Measurements from ENCODE around the gene SHANK1.
A peak's percentile ranks its signal among the peaks of the same experiment; 100 is the strongest.

SHANK1 gene

DNA sequence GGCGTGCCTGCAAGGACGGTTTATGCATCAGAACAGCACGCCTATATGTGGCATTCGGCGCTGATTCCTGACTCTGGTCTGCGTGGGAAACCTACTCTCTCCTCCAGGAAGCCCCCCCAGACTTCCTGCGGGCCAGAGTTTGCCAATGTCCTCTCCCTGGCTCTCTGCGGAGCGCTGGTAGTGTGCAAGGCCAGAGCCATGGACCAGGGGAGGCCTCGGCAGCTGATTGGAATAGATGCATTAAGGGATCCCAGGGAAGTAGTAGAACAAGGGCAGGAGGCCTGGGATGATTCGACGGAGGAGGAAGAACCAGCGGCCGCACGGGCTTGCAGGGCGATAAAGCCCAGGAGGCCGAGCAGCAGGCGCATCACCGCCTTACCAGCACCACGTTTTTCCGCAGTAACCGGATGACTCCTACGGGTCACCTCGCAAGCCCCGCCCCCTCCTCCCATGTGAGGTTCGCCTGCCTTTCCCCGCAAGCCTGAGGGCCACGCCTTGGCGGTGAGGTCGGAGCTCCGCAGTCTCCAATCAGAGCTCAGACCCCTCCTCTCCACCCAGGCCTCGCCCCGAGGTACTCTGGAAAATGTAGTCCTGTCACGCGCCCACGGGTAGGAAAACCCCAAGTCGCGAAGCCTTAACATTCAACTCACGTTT, 8.6 kb upstream of the SHANK1 start:
- peak; percentile 68 for DNase-seq

DNA sequence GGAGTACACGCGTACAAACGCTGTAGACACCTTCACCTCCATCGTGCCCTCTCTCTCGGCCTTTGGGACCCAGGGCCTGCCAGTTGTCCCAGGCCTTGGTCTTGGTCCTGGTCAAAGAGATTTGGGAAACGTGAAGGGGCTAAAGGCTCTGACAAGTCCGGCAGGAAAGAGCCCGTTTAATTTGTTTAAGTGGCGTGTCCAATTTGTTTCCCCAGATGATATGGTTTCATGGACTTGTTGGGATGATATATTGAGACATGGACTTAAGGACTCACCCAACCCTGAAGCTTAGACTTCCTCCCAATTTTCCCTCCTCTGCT, 6.3 kb upstream of the SHANK1 start:
- DNase-seq: no peak

DNA sequence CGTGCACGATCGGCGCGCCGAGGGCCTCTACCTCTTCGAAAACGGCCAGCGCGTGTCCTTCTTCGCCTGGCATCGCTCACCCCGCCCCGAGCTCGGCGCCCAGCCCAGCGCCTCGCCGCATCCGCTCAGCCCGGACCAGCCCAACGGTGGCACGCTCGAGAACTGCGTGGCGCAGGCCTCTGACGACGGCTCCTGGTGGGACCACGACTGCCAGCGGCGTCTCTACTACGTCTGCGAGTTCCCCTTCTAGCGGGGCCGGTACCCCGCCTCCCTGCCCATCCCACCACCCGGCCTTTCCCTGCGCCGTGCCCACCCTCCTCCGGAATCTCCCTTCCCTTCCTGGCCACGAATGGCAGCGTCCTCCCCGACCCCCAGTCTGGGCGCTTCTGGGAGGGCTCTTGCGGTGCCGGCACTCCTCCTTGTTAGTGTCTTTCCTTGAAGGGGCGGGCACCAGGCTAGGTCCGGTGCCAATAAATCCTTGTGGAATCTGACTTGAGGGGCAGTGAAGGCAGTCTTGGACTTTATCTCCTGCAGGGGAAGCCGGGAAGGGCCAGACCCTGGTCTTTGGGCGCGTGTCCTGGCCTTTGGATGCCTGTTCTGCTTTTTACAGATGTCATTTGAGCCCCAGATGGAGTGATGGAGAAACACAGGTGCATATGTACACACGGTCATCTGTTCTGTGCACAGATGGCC, 5.8 kb upstream of the SHANK1 start:
- no peak for DNase-seq

DNA sequence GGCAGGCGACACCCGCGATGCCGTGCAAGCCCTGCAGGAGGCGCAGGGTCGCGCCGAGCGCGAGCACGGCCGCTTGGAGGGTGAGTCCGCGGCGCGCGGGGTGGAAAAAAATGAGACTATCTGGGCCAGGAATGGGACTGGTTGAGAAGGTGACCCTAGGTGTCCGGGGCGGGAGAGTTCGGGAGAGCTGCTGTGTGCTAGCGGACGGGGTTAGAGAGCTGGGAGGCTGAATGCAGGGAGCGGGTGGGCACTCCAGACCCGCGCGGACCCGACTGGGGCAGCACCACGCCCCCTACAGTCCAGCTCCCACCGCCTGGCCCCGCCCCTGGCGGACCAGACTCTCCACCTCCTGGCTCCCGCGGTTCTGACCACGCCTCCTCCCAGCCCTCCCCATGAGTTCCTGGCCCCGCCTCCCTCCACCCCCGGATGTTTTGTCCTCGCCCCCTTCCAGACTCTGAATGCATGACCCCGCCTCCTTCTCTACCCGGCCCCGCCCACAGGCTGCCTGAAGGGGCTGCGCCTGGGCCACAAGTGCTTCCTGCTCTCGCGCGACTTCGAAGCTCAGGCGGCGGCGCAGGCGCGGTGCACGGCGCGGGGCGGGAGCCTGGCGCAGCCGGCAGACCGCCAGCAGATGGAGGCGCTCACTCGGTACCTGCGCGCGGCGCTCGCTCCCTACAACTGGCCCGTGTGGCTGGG, 5.1 kb upstream of the SHANK1 start:
- DNase-seq: peak; percentile 94

DNA sequence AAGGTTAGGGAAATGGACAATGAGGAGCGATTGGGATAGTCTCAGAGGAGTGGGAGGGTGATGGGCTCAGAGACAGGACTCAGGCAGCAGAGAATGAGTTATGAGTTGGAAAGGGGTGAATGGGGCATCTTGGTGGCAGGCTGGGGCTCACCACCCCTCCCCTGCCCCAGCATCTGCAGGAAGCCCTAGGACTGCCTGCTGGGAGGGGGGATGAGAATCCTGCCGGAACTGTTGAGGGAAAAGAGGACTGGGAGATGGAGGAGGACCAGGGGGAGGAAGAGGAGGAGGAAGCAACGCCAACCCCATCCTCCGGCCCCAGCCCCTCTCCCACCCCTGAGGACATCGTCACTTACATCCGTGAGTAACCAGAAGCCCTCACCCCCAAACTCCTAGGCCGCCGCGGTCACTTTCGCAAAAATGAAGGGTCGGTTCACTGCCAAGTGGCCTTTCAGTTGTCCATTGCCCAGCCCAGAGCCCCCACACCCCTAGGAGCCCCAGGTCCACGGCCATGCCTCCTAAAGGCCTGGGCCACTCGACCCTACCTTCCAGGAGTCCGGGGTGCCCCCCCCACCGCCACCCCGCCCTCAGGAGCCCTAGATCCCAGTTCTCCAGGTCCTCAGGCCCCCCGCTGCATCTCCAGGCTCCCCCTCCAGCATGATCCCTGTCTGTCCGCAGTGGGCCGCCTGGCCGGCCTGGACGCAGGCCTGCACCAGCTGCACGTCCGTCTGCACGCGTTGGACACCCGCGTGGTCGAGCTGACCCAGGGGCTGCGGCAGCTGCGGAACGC, 4.3 kb upstream of the SHANK1 start:
- no peak for DNase-seq

DNA sequence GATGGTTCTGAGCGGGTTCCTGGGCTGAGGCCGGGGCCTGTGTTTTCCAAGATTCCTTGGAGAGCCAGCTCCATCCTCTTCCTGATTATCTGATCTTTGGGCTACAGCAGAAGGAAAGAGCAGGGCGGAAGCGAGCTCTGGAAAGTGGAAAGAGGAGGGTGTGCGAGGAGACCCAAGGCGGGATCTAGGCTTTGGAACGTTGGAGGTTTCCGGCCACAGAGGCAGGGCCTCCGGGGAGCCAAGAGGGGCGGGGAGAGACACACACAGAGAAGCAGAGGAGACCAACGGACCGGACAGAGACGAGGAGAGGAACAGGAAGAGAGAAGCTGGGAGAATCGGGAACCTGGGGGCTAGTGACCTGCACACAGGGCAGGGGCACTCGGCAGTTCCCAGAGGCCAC, 3.5 kb upstream of the SHANK1 start, which contains the start of gene CLEC11A:
CLEC11A (plus strand) TSS at position 296 of the 400 bp plus-strand sequence. CDS start 162 bp downstream, outside the sequence.
- DNase-seq: no peak

DNA sequence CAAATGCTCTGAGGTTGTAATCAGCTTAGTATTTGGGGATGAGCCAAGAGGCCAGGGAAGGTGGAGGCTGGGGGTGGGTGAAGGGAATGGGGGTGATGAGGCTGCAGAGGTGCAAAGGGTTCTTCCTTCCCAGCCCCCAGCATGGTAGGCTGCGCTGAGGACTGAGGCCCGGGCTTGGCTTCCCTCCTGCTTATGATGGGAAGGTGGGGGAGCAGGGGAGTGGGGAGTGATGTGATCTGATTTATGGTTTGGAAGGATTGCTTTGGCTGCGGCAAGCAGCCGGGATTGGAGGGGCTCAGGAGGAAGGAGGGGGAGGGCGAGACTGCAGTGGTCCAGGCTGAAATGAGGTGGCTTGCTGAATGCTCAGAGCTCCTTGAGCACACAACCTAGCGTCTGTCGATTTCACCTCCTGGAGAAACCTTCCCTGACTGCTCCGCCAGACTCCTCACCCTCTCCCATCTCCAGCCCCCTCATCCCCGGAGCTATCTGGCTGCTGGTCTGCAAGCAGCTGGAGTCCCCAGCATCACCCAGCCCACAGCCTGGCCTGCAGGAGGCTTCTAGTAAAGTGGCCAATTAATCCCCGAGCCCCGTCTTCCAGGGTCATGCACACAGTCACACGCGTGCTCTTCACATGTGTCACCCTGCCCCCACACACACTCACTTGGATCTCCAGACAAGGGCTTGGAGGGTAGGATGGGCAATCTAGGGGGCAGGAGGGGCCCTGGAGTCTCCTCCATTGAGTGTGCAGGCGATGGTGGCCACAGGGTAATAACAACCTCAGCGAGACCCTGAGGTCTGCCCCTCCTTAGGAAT, 2.8 kb upstream of the SHANK1 start:
- DNase-seq: no peak

DNA sequence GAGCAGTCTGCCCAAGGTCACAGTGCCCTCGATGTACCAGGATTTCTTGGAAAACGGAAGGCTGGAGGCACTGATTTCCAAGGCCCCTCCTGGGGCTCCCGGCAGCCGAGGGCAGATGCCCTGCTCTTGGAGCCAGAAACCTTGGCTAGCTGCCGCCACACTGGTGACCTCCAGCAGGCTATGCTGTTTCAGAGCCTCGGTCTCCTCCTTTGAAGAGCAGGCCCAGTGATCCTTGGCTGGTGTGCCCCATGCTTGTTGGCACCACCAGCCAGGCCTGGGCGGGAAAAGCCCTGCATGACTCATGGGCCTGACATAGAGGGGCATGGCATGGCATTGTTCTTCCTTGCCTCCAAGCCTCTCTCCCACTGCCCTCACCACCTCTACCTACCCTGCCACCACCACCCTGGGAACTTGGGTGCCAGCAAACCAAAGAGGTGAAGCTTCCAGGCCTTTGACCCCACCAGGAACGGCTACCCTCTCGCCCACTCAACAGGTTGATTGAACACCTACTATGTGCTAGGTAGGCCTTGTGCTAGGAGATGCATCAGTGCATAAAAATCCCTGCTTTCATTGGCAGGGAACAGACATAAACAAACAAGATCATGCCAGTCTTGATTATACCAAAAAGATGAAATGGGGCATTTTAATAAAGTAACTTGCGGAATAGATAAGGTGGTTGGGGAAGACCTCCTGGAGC, 2.0 kb upstream of the SHANK1 start:
- DNase-seq: no peak

DNA sequence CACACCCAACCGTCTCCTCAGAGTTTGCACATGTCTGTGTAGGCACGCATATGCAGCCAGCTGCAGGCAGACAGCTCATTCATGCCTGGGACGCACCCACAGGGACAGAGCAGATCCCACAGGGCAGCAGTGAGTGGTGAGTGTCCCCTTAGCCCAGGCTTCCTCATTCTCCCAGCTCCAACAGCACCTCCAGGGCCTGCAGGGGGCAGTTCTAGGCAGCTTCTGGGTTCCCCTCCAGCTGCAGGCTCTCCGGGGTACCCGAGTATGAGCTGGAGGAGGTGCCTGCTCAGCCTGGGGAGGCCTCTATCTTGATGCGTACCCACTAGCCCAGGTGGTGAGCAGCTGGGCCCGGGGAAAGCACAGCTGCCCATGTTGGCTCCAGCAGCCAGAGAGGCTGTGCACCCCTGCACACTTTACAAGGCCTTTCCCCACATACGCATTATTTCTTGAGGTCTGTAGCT, 1.3 kb upstream of the SHANK1 start:
- no peak for DNase-seq

DNA sequence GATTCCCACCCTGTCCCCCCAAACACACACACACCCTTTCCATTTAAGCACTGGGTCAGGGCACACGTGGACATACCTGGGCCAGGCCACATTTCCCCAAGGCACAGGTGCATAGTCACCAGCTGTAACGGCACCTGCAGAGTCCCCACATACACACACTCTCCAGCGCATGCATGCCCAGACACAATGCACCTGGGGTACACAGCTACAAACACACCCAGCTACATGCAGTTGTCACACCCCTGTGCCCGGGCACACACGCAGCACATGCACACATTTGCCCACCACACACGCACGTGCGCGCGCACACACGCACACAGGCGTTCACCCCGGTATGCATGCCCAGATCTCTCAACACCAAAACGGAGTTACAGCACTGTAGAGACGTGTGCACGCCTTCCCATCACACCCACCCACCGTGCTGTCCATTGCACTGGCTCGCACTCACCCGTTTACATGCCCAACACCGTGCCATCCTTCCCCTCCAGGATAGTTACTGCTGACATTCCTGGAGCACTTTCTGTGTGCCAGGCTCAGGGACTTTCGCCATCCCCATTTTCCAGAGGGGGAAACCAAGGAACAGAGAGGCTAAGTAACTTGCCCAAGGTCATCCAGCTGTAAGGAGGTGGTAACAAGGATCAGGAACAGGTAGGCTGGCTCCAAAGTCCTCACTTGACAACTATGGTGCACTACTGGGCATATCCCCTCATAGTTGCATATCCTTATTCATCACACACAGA, 749 bp upstream of the SHANK1 start:
- no peak for DNase-seq

DNA sequence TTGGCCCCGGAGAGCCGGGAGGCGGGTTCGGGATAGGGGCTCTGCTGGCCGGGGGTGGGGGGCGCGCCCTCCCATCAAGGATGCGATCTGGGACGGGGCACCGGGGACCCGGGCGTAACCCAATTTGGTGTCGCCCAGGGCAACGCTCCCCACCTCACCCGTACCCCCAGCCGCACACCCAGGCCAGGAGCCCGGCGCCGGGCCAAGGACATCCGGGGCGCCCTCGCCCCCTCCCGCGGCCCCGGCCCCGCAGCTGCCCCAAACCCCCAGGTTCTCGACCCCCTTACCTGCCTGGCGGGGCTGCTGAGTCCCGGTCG, 525 bp downstream of the SHANK1 start:
- no peak for DNase-seq

DNA sequence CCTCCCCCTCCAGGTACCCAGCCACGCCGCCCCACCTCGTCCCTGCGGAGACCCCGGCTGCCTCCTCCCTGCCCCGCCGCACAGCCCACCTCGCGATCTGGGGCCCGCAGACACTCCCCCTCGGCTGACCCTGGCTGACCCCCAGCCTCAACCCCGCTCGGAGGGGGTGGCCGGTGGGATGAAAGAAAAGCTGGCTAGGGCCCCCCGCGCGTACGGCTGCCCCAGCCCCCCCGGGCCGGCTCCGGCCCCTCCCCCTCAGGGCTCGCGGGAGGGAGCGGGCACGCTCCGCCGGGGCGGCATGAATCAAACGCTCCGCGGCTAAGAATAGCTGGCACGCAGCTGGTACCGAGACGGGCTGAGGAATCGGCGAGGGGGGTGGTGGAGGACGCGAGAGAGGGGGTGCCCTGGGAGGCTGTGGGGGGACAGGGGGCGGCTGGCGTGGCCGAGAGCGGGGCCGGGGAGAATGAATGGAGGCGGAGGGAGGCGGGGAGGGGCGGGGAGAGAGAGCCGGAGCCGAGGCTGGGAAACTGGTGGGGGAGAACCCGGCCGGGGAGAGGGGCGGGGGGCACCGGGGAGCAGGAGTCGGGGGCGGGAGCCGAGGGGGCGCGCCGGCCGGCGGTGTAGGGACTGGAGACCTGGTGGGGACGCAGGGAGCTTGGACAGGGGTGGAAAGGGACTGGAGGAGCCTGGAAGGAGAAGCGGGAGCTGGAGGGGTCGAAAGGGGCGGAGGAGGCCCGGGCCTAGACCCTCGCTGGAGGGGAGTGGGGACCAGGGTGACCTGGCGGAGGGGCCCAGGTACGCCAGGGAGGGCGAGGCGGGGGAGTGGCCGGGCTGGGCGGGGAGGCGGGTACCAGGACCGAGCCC, 1.1 kb downstream of the SHANK1 start:
- DNase-seq: no peak

DNA sequence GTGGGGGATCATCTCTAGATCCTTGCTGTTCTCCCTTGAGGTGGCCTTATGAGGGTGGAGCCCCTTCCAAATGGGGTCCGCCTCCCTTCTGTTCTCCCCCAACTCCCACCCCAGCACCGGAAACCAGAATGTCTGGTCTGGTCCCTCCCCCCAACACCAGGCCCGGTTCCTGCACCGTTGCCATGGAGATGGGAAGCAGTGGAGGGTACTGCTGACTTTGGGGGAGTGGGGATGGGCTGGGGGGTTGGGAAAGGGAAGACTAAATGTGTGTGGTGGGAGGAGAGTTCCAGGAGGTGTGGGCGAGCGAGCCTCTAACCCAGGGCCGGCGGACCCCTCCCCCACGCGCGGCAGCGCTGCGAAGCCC, 1.7 kb downstream of the SHANK1 start:
- no peak for DNase-seq

DNA sequence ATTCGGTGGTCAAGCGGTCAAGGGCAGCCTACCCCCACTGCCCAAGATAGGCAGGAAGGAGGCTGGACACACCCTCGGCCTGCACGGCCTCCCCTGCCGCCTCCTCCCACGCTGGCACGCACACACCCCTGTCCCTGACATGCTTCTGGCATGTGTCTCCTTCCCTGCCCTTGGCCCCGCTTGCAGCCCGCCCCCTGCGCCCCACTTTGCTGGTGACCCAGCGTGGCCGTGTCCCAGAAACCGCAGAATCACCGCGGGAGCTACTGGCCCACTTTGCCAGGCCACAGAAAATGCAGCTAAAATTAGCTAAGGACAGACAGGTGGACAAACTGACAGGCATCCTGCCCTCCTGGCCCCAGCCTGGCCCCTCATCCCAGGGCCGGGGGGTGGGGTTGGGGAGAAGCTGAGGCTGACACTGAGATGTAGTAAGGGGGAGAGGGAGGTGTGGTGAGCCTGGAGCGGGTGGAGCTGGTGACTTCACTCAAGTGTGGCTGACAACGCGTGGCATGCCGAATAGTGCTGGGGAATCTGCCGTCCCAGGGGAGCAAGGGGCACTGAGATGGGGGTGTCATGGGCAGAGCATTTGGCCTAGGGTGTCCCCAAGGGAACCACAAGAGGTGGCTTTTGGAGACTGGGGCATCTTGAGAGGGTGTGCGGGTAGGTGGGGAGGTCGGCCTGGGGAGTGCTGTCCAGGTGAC, 2.4 kb downstream of the SHANK1 start:
- no peak for DNase-seq

DNA sequence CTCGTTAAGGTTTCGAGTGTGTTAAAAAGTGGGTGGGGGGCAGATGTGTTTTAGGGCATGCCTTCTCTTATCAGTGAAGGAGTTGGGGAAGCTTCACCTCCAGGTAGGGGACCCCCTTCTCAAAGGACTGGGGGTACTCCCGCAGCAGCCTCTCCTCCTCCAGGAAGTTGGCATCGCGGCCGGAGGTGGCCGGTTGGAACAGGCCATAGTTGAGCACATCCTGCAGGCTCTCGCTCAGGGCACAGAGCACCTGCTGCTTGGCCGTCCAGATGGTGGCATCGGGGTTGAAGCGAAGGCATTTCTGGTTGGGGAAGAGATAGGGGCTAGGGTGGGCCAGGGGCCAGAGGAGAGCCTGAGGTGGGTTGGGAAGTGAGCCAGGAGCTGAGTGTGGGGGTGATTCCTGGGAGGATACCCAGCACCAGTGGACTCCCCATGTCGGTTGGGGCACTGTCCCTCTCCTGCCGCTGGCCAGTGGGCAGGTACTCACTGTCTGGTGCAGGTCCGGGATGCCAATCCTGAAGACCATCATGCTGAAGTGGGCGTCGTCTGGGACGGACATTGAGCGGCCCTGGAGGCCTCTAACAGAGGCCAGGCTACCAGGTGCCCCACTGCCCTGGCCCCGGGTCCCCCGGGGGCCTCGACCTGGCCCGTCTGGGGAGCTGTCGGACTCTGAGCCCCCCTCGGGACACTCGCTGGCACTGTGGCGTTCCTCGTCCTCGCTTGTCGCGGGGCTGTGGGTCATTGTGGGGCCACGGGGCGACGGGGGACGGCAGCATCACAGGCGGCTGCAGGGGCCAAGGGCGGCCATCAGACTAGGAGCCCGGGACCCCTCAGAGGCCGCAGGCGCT, 3.2 kb downstream of the SHANK1 start:
- DNase-seq: no peak

DNA sequence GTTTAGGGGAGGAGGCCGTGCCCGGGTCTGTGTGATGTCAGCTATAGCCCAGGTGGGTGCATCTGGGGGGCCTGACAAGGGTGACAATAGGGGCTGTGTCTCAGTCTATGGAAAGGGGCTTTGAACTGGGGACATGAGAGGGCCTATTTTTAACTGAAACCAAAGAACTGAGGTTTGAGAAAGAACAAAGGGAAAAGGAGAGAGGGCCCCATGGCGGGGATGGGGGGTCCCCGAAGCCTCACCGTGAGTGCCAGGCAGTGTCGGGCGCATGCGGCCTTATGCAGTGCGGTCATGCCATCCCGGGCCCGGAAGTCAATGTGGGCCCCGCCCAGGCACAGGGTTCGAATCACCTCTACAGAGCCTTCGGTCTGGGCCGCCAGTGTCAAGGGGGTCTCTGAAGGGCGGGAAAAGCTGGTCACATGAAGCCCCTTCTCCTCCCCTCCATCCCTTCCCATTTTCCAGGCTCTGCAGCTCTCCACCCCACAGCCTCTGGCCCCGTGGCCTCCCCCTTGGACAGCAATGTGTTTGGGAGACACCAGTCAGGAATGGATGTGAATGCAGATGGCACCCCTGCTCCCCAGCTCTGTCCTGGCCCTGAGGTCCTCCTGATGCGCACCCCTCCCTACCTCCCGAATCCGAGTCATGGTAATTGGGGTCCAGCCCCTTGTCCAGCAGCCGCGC, 5.9 kb downstream of the SHANK1 start:
- peak; percentile 4 for DNase-seq

DNA sequence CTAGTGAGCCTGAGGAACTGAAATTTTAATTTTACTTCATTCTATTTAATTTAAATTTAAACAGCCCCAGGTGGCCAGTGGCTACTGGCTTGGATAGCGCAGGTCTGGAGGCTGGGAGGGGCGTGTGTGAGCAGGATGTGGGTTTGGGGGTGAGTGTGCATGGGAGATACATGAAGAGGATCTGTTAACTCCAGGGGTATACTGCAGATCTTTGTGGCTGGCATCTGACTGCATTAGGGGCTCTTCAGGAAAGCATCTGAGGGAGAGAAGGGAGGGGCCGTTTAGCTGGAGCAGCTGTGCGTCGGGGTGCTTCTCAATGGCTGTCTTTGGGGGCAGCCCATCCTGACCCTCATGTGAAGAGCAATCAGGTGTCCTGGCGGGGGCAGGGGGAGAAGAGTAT, 6.8 kb downstream of the SHANK1 start:
- no peak for DNase-seq

DNA sequence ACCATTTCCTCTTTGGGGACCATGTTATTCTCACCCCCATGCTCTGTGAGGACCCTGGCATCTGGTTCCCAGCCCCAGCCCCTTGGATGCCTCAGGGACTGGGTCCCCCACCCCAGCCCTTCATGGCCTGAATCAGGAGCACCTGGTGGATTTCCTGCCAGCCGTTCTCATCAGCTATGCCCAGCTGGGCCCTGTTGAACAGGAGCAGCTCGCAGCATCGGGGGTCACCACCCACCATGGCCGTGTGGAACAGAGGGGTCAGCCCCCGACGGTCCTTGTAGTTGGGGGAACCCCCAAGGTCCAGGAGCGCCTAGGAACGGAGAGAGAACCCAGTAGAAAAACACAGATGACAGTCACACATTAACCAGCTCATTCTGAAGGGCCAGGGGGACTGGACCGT, 7.8 kb downstream of the SHANK1 start:
- DNase-seq: no peak
